GM12878 (cell line): Measurements from ENCODE around the gene JPT1.

Experiments used
- POLR2AphosphoS5 ChIP-seq: IDR thresholded peaks from 2 replicates; pipeline ENCODE4 v1.6.1; 2011; ENCODE audit warnings: mild to moderate bottlenecking, low read length, inconsistent platforms
- SREBF2 ChIP-seq: IDR thresholded peaks from 2 replicates; pipeline ENCODE4 v1.6.1; 2012; ENCODE audit warnings: mild to moderate bottlenecking, low read length
- SUPT20H ChIP-seq: IDR thresholded peaks from 2 replicates; pipeline ENCODE4 v1.6.1; 2011; ENCODE audit warnings: low read depth, mild to moderate bottlenecking, low read length, moderate library complexity, borderline replicate concordance; ENCODE audit not compliant: control insufficient read depth
- TF ChIP-seq, protein P1 (sequence below), 3 experiments: IDR thresholded peaks in 2 of 3; conservative IDR thresholded peaks in 1 of 3; 2 replicates each; pipeline ENCODE4 v1.5.1; 2011; ENCODE audit warnings: low read depth in 3 of 3, low read length in 3 of 3, mild to moderate bottlenecking in 3 of 3, control low read depth in 2 of 3, moderate library complexity in 2 of 3, inconsistent platforms in 1 of 3, mixed read lengths in 1 of 3; ENCODE audit not compliant: control insufficient read depth in 2 of 3, insufficient read depth in 1 of 3; ENCODE audit errors: extremely low read depth in 1 of 3

DNA sequence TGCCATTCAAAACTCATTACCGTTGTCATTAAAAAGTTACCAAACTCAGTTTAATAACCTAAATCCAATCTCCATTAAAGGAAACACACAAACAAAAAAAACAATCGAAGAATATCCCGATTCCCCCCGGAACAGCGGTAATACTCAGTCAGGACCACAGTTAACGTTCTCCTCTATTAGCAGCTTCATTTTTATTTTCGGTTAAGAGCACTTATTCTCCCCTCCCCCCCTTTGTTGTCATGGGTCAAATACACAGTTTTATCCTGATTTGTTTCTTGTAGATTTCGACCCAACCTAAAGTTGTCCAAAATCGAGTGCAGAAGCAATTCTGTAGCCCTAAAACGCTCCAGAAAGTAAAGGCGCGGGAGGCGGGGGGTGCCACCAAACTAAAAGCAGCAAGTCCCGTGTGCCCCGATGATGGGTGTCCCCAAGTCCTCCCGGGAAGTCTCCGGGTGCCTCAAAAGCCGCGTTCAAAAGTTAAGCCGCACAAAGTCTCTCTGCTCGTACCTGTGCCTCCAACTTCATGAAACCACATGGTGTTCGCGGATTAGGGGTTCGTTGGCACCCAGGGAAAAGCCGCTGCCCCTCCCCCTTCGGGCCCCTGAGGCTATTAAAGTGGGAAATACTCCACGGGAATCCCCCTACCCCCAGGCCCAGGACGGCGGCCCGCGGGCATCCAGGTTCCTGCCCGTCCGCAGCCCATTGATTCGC is 27.5 kb upstream of the JPT1 start:
- TF ChIP-seq SUPT20H, result no peak
- TF ChIP-seq, protein P1, sequence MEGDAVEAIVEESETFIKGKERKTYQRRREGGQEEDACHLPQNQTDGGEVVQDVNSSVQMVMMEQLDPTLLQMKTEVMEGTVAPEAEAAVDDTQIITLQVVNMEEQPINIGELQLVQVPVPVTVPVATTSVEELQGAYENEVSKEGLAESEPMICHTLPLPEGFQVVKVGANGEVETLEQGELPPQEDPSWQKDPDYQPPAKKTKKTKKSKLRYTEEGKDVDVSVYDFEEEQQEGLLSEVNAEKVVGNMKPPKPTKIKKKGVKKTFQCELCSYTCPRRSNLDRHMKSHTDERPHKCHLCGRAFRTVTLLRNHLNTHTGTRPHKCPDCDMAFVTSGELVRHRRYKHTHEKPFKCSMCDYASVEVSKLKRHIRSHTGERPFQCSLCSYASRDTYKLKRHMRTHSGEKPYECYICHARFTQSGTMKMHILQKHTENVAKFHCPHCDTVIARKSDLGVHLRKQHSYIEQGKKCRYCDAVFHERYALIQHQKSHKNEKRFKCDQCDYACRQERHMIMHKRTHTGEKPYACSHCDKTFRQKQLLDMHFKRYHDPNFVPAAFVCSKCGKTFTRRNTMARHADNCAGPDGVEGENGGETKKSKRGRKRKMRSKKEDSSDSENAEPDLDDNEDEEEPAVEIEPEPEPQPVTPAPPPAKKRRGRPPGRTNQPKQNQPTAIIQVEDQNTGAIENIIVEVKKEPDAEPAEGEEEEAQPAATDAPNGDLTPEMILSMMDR (IDR thresholded peaks at IDR 0.05 in 2 of 3, conservative IDR thresholded peaks at IDR 0.05 in 1 of 3; ENCODE audit: control insufficient read depth in 2 of 3, extremely low read depth in 1 of 3, insufficient read depth in 1 of 3, low read depth in 3 of 3, low read length in 3 of 3), result no peak
- no peak for TF ChIP-seq SREBF2
- no peak for TF ChIP-seq POLR2AphosphoS5
